DMS114 treated with DMSO at 0.1 percent for 48 hours (cell line): ENCODE data around the gene AEBP1.

Experiments
- DNase-seq: peaks from one replicate; lab custom pipeline; 2025; ENCODE audit not compliant: unreplicated experiment; lab: John Stamatoyannopoulos, UW

AEBP1 gene

GRCh38 chr7:44084701-44085100 lies 19.4 kb upstream of the AEBP1 start:
- no peak for DNase-seq

DNA sequence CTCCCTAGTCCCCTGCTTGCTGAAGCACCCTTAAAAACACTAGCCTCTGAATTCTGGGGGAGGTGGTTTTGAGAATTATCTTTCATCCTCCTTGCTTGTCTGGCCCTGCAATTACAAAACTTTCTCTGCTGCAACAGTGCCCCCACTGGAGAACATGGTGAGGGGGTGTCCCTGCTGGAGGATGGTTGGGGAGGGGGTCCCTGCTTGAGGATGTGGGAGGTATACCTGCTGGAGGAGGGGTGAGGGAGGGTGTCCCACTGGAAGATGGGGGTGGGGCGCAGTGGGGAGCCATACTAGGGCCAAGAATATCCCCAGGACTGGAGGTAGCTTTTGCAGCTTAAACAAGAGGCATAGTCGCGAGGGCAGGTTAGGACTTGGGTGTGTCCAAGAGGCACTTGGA lies 18.6 kb upstream of the AEBP1 start:
- no peak for DNase-seq

DNA sequence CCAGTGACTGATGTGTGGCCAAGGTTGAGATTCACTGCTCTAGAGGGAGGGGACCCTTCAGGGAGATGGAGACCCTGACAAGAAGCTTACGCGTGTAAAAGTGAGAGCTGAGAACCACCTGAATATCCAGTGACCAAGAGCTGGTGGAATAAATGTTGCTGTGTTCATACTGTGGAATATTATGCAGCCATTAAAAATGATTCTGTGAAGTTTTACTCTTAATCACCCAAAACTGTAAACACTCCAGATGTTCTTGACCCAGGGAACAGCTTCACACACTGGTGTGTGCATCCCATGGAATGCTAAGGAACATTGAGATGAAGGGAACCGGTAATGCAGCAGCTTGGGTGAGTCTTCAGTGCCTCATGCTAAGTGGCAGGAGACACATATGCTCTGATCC lies 17.5 kb upstream of the AEBP1 start:
- no peak for DNase-seq

DNA sequence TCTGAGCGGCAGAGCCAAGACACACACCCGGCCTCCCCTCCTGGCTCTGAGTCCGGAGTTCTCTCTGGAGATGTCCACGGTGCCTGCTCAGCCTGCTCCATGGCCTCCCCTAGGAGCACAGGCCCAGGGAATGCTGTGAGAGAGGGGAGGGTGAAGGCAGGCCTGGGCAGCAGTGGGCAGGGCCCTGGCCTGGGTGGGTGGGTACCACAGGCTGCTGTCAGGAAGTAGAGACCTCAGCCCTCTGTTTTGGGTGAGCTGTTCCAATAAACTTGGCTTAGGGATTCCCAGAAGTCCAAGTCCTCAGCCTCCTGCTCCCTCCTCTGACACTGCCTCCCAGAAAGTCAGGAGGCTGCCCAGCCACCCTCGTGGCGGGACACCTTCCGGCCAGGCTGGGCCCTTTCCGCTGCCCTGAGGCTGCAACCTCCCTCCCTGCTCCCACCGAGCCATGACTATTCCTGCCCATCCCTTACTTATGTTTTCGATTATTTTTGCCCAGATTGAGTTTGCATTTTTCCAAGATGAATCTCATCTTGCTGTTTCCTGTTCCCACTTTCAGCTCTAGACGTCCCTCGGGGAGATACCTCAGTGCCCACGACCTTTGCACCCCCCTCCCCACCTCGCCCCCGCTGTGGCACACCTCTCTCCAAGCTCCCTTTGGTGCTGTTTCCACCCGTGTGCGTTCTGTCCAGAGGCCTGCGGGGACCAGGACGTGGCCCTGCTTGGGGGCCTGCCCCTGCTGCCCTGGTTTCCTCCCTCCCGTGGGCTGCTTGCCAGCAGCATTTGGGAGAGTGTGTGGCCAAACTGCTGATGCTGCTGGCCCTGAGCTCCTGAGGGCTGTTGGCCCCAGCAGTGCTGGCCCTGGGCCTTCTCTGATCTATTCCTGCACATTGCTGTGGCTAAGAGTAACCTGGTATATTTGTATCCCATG lies 16.0 kb upstream of the AEBP1 start:
- no peak for DNase-seq

DNA sequence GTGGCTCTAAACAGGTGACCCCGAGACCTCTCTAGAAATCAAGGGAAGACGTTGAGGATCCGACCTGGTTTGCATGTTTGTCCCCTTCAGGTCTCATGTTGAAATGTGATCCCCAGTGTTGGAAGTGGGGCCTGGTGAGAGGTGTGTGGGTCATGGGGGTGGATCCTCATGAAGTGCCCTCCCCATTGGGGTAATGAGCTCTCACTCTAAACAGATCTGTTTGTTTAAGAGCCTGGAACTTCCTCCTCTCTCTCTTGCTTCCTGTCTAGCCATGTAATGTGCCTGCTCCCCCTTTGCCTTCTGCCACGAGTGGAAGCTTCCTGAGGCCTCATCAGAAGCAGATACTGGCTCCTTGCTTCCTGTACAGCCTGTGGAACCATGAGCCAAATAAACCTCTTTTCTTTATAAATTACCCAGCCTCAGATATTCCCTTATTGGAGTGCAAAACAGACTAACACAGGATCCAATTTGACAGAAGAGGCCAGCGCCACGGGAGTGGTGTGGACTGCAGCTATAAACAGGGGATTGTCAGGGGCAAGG lies 11.0 kb upstream of the AEBP1 start:
- DNase-seq: no peak

DNA sequence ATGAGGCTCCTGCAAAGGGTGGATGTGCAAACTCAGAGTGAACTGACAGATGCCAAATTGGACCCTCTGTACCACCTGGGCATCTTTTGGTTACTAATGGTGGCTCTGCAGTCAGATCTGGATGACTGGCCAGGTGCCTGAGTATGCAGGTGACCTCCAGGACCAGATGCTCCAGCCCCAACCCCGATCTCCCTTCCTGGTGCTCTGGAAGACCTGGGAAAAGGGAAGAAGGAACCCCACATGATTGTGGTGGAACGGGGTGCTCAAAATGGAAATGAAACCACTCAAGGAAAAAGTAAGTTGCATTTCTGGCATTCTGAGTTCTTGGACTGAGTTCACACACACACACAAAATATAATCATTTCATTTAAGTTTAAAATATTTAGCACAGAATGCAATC lies 9.8 kb upstream of the AEBP1 start:
- no peak for DNase-seq

DNA sequence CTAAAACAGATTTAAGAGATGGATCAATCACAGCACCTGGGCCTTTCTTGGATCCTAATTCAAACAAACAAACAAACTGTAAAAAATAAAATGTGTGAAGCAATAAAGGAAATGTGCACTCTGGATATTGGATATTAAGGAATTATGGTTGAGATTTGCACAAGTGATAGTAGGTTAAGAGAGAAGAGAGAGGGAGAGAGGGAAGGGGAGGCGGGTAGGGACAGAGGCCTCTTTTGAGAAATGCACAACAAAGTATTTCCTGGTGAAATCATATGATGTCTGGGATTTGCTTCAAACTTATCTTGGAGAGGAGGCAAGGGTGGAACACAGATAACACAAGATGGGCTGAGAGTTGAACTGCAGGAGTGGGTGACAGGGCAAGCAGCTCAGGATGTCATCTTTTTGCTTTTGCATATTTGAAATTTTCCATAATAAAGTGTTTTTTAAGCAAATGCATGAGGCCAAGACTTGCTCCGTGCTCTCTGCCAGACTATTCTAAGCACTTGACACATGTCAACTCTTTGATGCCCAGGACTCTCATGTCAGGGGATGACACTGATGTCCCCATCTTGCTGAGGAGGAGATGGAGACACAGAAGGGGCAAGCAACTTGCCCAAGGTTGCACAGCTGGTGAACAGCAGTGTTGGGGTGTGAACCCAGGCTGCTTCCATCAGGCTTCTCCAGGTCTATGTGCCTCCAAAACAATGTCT lies 9.1 kb upstream of the AEBP1 start:
- DNase-seq: no peak

DNA sequence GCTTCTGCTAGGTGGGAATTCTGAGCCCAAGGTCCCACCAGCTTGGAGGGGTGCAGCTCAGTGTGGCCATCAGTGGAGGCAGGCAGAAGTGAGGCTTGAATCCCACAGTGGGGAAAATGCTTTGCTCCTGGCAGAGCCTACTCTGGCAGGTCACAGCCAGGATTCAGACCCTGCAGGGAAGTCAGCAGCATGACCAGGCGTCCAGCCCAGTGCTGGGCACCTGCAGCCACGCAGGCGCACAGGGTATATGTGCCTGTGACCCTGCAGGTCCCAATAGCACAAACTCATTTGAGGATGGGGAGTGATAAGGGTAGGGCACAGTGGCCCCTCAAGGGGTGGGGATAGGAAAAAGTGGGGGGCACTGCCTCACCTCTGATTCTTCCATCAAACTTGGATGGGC lies 8.4 kb upstream of the AEBP1 start:
- no peak for DNase-seq

DNA sequence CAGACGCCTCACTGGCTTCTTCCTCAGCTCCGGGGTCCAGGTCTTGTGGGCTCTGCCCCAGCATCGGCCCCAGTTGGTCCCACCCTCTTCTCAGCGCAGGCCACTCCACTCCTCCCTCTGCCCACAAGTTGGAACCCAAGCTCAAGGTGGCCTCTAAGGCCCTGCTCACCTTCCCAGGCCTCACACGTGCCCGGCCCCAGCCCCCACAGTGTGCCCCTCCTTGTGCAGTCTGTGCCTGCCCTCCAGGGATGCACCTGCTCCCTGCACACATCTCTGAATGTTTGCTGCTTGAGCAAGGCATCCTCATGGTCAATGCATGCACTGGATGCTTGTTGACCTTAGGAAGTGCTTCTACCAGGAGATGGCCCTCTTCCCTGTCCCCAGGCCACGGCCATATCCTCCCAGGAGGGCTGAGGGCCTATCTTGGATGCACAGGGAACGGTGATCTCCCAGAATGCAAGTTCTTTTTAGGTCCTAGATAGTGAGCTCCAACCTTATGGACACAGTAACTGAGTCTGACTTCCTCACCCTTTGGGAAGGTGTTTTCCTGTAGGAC lies 7.7 kb upstream of the AEBP1 start:
- no peak for DNase-seq

DNA sequence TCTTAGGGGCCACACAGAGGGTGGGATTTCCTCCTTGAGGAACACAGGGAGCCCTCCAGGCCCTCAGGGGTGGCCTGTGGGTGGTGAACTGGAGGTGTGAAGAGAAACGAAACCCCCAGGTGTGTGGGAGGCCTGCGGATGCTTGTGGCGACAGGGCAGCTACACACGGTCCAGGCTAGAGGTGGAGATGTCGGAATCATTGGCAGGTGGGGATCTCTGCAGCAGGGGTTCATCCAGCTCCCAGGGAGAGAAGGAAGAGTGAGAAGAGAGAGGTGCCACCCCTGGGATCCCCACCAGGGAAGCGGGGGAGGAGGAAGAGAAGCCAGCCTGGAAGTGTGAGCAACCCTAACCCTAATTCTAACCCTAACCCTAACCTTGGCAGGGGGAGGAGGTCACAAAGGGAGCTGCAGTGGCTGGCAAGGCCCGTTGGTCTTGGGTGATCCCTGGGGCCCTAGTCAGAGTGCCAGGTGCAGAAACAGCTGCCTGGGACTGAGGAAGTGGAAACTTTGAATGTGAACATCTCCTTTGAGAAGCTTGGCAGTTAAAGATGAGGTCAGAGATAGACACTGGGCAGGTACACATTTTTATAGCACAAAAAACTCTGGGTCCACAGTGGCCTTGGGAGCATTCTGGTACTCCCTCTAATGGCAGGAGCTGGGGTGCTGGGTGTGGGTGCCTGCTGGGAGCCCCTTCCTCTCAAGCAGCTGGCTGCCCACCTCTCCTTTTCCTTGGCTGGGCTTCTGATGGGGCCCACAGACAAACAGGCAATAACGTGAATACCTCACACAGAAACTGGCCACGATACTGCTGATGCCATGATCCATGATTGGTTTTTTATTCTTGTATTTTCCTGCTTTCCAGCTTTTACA lies 6.8 kb upstream of the AEBP1 start:
- no peak for DNase-seq

DNA sequence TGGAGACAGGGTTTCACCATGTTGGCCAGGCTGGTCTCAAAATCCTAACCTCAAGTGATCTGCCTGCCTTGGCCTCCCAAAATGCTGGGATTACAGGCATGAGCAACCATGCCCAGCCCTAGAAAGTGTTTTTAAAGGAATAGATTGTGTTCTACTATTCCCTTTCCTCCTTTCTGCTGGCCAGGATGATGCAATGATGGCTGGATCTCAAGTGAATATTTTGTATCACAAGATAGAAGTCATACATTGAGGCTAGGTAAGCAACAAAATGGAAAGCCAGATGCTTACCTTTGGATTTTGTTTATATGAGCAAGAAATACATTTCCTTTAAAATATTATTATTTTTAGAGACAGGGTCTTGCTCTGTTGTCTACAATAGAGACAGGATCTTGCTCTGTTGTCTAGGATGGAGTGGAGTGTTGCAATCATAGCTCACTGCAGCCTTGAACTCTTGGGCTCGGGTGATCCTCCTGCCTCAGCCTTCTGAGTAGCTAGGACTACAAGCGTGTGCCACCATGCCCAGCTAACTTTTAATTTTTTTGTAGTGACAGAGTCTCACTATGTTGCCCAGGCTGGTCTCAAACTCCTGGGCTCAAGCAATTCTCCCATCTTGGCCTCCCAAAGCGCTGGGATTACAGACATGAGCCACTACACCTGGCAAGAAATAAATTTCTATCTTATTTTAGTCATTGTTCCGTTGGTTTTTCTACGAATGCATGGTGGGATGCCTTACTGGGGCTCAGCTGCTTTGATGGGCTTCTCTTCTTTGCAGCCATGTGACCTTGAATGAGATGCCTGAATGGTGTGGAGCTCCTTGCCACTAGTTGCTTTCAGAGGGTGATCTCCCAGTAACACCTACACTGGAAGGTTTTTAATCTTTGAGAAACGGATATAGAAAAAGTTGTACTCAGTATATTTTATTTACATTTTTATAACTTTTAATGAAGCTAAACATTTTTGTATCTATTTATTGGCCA lies 5.8 kb upstream of the AEBP1 start:
- no peak for DNase-seq

DNA sequence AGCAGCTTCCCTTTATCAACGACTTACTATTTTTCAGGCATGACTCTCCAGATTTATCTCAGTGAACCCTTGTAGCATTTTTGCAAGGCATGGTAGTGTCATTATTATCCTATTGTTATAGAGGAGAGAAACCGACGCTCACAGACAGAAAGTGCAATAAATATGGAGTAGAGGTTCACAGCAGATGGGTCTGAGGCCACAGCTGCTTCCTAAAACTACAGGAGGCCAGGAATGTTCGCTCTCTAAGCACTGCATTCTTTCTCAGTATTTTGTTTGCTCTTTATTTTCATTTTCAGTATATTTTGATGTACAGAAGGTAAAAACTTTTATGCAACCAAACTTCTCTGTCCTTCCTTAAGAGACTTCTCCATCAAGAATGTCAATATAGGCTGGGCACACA lies 4.5 kb upstream of the AEBP1 start:
- DNase-seq: no peak

GRCh38 chr7:44100458-44101302 lies 3.5 kb upstream of the AEBP1 start:
- DNase-seq: no peak

- no peak for DNase-seq
These were observed 2.7 kb upstream of the AEBP1 start for GRCh38 chr7:44101303-44101965.

- no peak for DNase-seq
These were observed 1.9 kb upstream of the AEBP1 start for GRCh38 chr7:44101966-44102845.

- DNase-seq: no peak
These were observed 1.1 kb upstream of the AEBP1 start for GRCh38 chr7:44102846-44103565.

DNA sequence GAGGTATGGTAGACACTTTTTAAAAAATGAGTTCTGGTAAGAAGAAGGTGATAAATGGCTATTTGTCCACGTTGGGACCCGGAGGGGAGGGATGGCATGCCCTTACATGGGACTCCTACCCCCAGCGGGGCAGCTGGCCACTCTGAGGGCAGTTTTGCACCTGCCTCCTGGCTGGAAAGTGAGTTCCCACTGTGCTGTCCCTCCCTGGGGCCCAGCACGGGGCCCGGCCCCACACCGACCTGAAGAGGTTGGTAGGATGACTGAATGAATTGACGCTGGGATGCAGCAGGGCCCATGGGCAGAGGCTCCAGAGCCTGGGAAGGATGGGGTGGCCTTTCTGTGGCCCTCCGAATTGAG lies 601 bp upstream of the AEBP1 start:
- DNase-seq: no peak
